MG63 (cell line): ENCODE results near the gene LIME1. TPM values are rescaled to one million over a fixed set of nuclear protein-coding genes. Genes with fewer than 3 reads are reported as not detected.

ENCODE experiments used
- DNase-seq: peaks from one replicate; pipeline ENCODE4 v3.0.0-alpha.2; 2020
- H3K27me3 ChIP-seq: fragments of 250-450 bp; sonication (Bioruptor Pico); 2 replicates; pipeline ENCODE4 v1.5.1; 2020; ENCODE audit warnings: mild to moderate bottlenecking, moderate library complexity
- H3K36me3 ChIP-seq: fragments of 250-450 bp; sonication (Bioruptor Pico); 2 replicates; pipeline ENCODE4 v1.5.1; 2020; ENCODE audit warnings: mild to moderate bottlenecking, moderate library complexity
- H3K4me3 ChIP-seq: fragments of 250-450 bp; sonication (Bioruptor Pico); 2 replicates; pipeline ENCODE4 v1.5.1; 2020; ENCODE audit warnings: mild to moderate bottlenecking, moderate library complexity
- H3K9me3 ChIP-seq: fragments of 250-450 bp; sonication (Bioruptor Pico); 2 replicates; pipeline ENCODE4 v1.5.1; 2020; ENCODE audit warnings: mild to moderate bottlenecking, moderate library complexity
- total RNA-seq: library from RNA; depleted of rRNA; stranded (reverse); fragments of >200 nt; shearing (Covaris generic); gene quantifications from 2 replicates; pipeline ENCODE4 v1.2.3, GENCODE V29; 2014; ENCODE audit warnings: low replicate concordance; rRNA removed

The LIME1 gene
- total RNA-seq = 2.8 and 5.7 TPM in 2 replicates

- no peak for DNase-seq
These were observed at the start of gene LIME1 for GRCh38 chr20:63735859-63736718. Gene LIME1 (plus strand): TSS chr20:63736664. CDS start chr20:63737550, 886 bp downstream.

GRCh38 chr20:63687419-63688178 is 48.9 kb upstream of the LIME1 start:
- Histone ChIP-seq H3K36me3 (peaks cover 44% of the 10 kb centered on the region), H3K9me3 (no peaks in the 10 kb centered on the region), H3K27me3 (no peaks in the 10 kb centered on the region), H3K4me3 (no peak overlapping the region)
- DNase-seq = no peak

More at GRCh38 chr20:63735859-63736718, at the start of gene LIME1:
- Histone ChIP-seq H3K4me3 (no peak within 1 kb of the TSS), H3K27me3 (no peaks in the 10 kb centered on the region), H3K36me3 (peaks cover 29% of the 10 kb centered on the region), H3K9me3 (no peaks in the 10 kb centered on the region)

GRCh38 chr20:63688228-63689045 is 48.0 kb upstream of the LIME1 start:
- DNase-seq = no peak
- no peaks in the 10 kb centered on the region for H3K27me3 ChIP-seq
- H3K9me3 ChIP-seq = no peaks in the 10 kb centered on the region
- H3K36me3 ChIP-seq = peaks cover 37% of the 10 kb centered on the region
- no peak overlapping the region for H3K4me3 ChIP-seq

GRCh38 chr20:63689046-63690002 is 47.1 kb upstream of the LIME1 start:
- no peak overlapping the region for H3K4me3 ChIP-seq
- H3K36me3 ChIP-seq = peaks cover 35% of the 10 kb centered on the region
- H3K9me3 ChIP-seq = 0 out of 2 replicates have a peak, but pooled peaks cover 2% of the 10 kb centered on the region
- H3K27me3 ChIP-seq = no peaks in the 10 kb centered on the region
- DNase-seq = no peak

GRCh38 chr20:63690003-63690897 is 46.2 kb upstream of the LIME1 start:
- Histone ChIP-seq H3K9me3 (0 out of 2 replicates have a peak, but pooled peaks cover 2% of the 10 kb centered on the region), H3K27me3 (no peaks in the 10 kb centered on the region), H3K4me3 (no peak overlapping the region), H3K36me3 (peaks cover 40% of the 10 kb centered on the region)
- no peak for DNase-seq

GRCh38 chr20:63690898-63691710 is 45.4 kb upstream of the LIME1 start:
- no peak for DNase-seq

GRCh38 chr20:63691711-63692435 is 44.6 kb upstream of the LIME1 start:
- Histone ChIP-seq H3K36me3 (peaks cover 32% of the 10 kb centered on the region), H3K9me3 (0 out of 2 replicates have a peak, but pooled peaks cover 2% of the 10 kb centered on the region), H3K4me3 (no peak overlapping the region), H3K27me3 (no peaks in the 10 kb centered on the region)
- no peak for DNase-seq

More at GRCh38 chr20:63690898-63691710, 45.4 kb upstream of the LIME1 start:
- Histone ChIP-seq H3K27me3 (no peaks in the 10 kb centered on the region), H3K9me3 (0 out of 2 replicates have a peak, but pooled peaks cover 2% of the 10 kb centered on the region), H3K4me3 (no peak overlapping the region), H3K36me3 (peaks cover 38% of the 10 kb centered on the region)

- no peak overlapping the region for H3K4me3 ChIP-seq
- 0 out of 2 replicates have a peak, but pooled peaks cover 2% of the 10 kb centered on the region for H3K9me3 ChIP-seq
- H3K36me3 ChIP-seq = peaks cover 34% of the 10 kb centered on the region
- DNase-seq = peak; percentile 54
- no peaks in the 10 kb centered on the region for H3K27me3 ChIP-seq
These were observed 43.9 kb upstream of the LIME1 start for GRCh38 chr20:63692436-63693082.

GRCh38 chr20:63693083-63693732 is 43.3 kb upstream of the LIME1 start:
- Histone ChIP-seq H3K36me3 (peaks cover 35% of the 10 kb centered on the region), H3K9me3 (0 out of 2 replicates have a peak, but pooled peaks cover 2% of the 10 kb centered on the region), H3K4me3 (no peak overlapping the region), H3K27me3 (no peaks in the 10 kb centered on the region)
- no peak for DNase-seq

GRCh38 chr20:63693733-63694583 is 42.5 kb upstream of the LIME1 start:
- no peaks in the 10 kb centered on the region for H3K27me3 ChIP-seq
- H3K9me3 ChIP-seq = 0 out of 2 replicates have a peak, but pooled peaks cover 2% of the 10 kb centered on the region
- DNase-seq = no peak
- H3K36me3 ChIP-seq = peaks cover 33% of the 10 kb centered on the region
- no peak overlapping the region for H3K4me3 ChIP-seq

GRCh38 chr20:63694584-63695423 is 41.7 kb upstream of the LIME1 start:
- Histone ChIP-seq H3K27me3 (no peaks in the 10 kb centered on the region), H3K4me3 (no peak overlapping the region), H3K36me3 (peaks cover 36% of the 10 kb centered on the region), H3K9me3 (0 out of 2 replicates have a peak, but pooled peaks cover 2% of the 10 kb centered on the region)
- DNase-seq = no peak
